ENCODE measurements around the gene MTA1.

MTA1 gene

GRCh38 chr14:105384041-105384557 lies 35.5 kb upstream of the MTA1 start:
- Histone ChIP-seq H3K27me3 (ENCODE audit: insufficient read depth, insufficient read length) (no peaks in the 10 kb centered on the region), H3K9me3 (ENCODE audit: insufficient read depth, low read length) (no peaks in the 10 kb centered on the region), H3K9ac (ENCODE audit: insufficient read length, low read depth) (no peak overlapping the region), H3K36me3 (ENCODE audit: insufficient read depth, insufficient read length, low read length) (peaks cover 14% of the 10 kb centered on the region), H3K4me3 (ENCODE audit: insufficient read length, low read depth) (no peak overlapping the region), H3K4me1 (ENCODE audit: insufficient read depth, insufficient read length) (no peaks in the 10 kb centered on the region)
- no peak for DNase-seq (ENCODE audit: low read depth, low spot score)
- TF ChIP-seq ZNF274 (IDR thresholded peaks at IDR 0.05; ENCODE audit: low read depth, low read length) (no peak), YY1 (IDR thresholded peaks at IDR 0.05; ENCODE audit: insufficient read depth, insufficient read length) (no peak), SUZ12 (IDR thresholded peaks at IDR 0.05; ENCODE audit: extremely low read depth, insufficient read depth, insufficient read length) (no peak)

GRCh38 chr14:105384605-105385321 lies 34.9 kb upstream of the MTA1 start:
- no peak for TF ChIP-seq YY1 (IDR thresholded peaks at IDR 0.05; ENCODE audit: insufficient read depth, insufficient read length)
- no peak for TF ChIP-seq ZNF274 (IDR thresholded peaks at IDR 0.05; ENCODE audit: low read depth, low read length)
- no peak for TF ChIP-seq SUZ12 (IDR thresholded peaks at IDR 0.05; ENCODE audit: extremely low read depth, insufficient read depth, insufficient read length)
- no peak for DNase-seq (ENCODE audit: low read depth, low spot score)
- no peaks in the 10 kb centered on the region for H3K27me3 ChIP-seq (ENCODE audit: insufficient read depth, insufficient read length)
- H3K4me3 ChIP-seq (ENCODE audit: insufficient read length, low read depth): no peak overlapping the region
- H3K9me3 ChIP-seq (ENCODE audit: insufficient read depth, low read length): no peaks in the 10 kb centered on the region
- no peaks in the 10 kb centered on the region for H3K4me1 ChIP-seq (ENCODE audit: insufficient read depth, insufficient read length)
- peaks cover 13% of the 10 kb centered on the region for H3K36me3 ChIP-seq (ENCODE audit: insufficient read depth, insufficient read length, low read length)
- no peak overlapping the region for H3K9ac ChIP-seq (ENCODE audit: insufficient read length, low read depth)

GRCh38 chr14:105385322-105385637 lies 34.3 kb upstream of the MTA1 start:
- no peaks in the 10 kb centered on the region for H3K27me3 ChIP-seq (ENCODE audit: insufficient read depth, insufficient read length)
- no peaks in the 10 kb centered on the region for H3K4me1 ChIP-seq (ENCODE audit: insufficient read depth, insufficient read length)
- no peak overlapping the region for H3K4me3 ChIP-seq (ENCODE audit: insufficient read length, low read depth)
- no peak for TF ChIP-seq YY1 (IDR thresholded peaks at IDR 0.05; ENCODE audit: insufficient read depth, insufficient read length)
- TF ChIP-seq SUZ12 (IDR thresholded peaks at IDR 0.05; ENCODE audit: extremely low read depth, insufficient read depth, insufficient read length): no peak
- no peak for TF ChIP-seq ZNF274 (IDR thresholded peaks at IDR 0.05; ENCODE audit: low read depth, low read length)
- no peak overlapping the region for H3K9ac ChIP-seq (ENCODE audit: insufficient read length, low read depth)
- DNase-seq (ENCODE audit: low read depth, low spot score): no peak
- peaks cover 9% of the 10 kb centered on the region for H3K36me3 ChIP-seq (ENCODE audit: insufficient read depth, insufficient read length, low read length)
- no peaks in the 10 kb centered on the region for H3K9me3 ChIP-seq (ENCODE audit: insufficient read depth, low read length)

GRCh38 chr14:105385698-105386365 lies 33.8 kb upstream of the MTA1 start:
- no peaks in the 10 kb centered on the region for H3K4me1 ChIP-seq (ENCODE audit: insufficient read depth, insufficient read length)
- no peak for TF ChIP-seq YY1 (IDR thresholded peaks at IDR 0.05; ENCODE audit: insufficient read depth, insufficient read length)
- no peak for TF ChIP-seq ZNF274 (IDR thresholded peaks at IDR 0.05; ENCODE audit: low read depth, low read length)
- no peak for TF ChIP-seq SUZ12 (IDR thresholded peaks at IDR 0.05; ENCODE audit: extremely low read depth, insufficient read depth, insufficient read length)
- H3K9ac ChIP-seq (ENCODE audit: insufficient read length, low read depth): no peak overlapping the region
- H3K36me3 ChIP-seq (ENCODE audit: insufficient read depth, insufficient read length, low read length): peaks cover 9% of the 10 kb centered on the region
- DNase-seq (ENCODE audit: low read depth, low spot score): no peak
- no peaks in the 10 kb centered on the region for H3K27me3 ChIP-seq (ENCODE audit: insufficient read depth, insufficient read length)
- no peaks in the 10 kb centered on the region for H3K9me3 ChIP-seq (ENCODE audit: insufficient read depth, low read length)
- H3K4me3 ChIP-seq (ENCODE audit: insufficient read length, low read depth): no peak overlapping the region

GRCh38 chr14:105386581-105387529 lies 32.8 kb upstream of the MTA1 start:
- Histone ChIP-seq H3K9ac (ENCODE audit: insufficient read length, low read depth) (no peak overlapping the region), H3K36me3 (ENCODE audit: insufficient read depth, insufficient read length, low read length) (peaks cover 6% of the 10 kb centered on the region), H3K4me3 (ENCODE audit: insufficient read length, low read depth) (no peak overlapping the region), H3K4me1 (ENCODE audit: insufficient read depth, insufficient read length) (peaks cover 4% of the 10 kb centered on the region), H3K9me3 (ENCODE audit: insufficient read depth, low read length) (no peaks in the 10 kb centered on the region), H3K27me3 (ENCODE audit: insufficient read depth, insufficient read length) (no peaks in the 10 kb centered on the region)
- DNase-seq (ENCODE audit: low read depth, low spot score): no peak
- TF ChIP-seq SUZ12 (IDR thresholded peaks at IDR 0.05; ENCODE audit: extremely low read depth, insufficient read depth, insufficient read length): no peak
- TF ChIP-seq YY1 (IDR thresholded peaks at IDR 0.05; ENCODE audit: insufficient read depth, insufficient read length): no peak
- TF ChIP-seq ZNF274 (IDR thresholded peaks at IDR 0.05; ENCODE audit: low read depth, low read length): no peak

- Histone ChIP-seq H3K9ac (ENCODE audit: insufficient read length, low read depth) (no peak overlapping the region), H3K4me1 (ENCODE audit: insufficient read depth, insufficient read length) (peaks cover 8% of the 10 kb centered on the region), H3K27me3 (ENCODE audit: insufficient read depth, insufficient read length) (no peaks in the 10 kb centered on the region), H3K9me3 (ENCODE audit: insufficient read depth, low read length) (no peaks in the 10 kb centered on the region), H3K36me3 (ENCODE audit: insufficient read depth, insufficient read length, low read length) (peaks cover 4% of the 10 kb centered on the region), H3K4me3 (ENCODE audit: insufficient read length, low read depth) (no peak overlapping the region)
- TF ChIP-seq SUZ12 (IDR thresholded peaks at IDR 0.05; ENCODE audit: extremely low read depth, insufficient read depth, insufficient read length) (no peak), ZNF274 (IDR thresholded peaks at IDR 0.05; ENCODE audit: low read depth, low read length) (no peak), YY1 (IDR thresholded peaks at IDR 0.05; ENCODE audit: insufficient read depth, insufficient read length) (no peak)
- DNase-seq (ENCODE audit: low read depth, low spot score): no peak
Measured at GRCh38 chr14:105387530-105387922, 32.1 kb upstream of the MTA1 start.
